OCI-LY3 (cell line): ENCODE measurements around the gene CCND3.

Source experiments
- CTCF ChIP-seq: fragments of 200-600, 300-600 bp; sonication (generic); IDR thresholded peaks from 2 replicates; pipeline ENCODE4 v1.5.1; 2014; ENCODE audit warnings: antibody characterized with exemption, low read length, low read depth
- EZH2phosphoT487 ChIP-seq: fragments of 200-600 bp; shearing (Covaris generic); IDR thresholded peaks from 2 replicates; pipeline ENCODE4 v1.6.1; 2018; ENCODE audit warnings: antibody characterized with exemption, mixed run types, low read depth

- TF ChIP-seq CTCF: no peak
- TF ChIP-seq EZH2phosphoT487: no peak
Observed at GRCh38 chr6:41975276-41975675, 33.7 kb upstream of the CCND3 start.
